ENCODE data around the gene EMC8. TPM values are rescaled to one million over a fixed set of nuclear protein-coding genes. Genes with fewer than 3 reads are reported as not detected.

EMC8 gene
- total RNA-seq, 1 donor from 2014 or later, result 8.9 TPM

Small RNA genes lying within 50 kb of the gene (small RNA-seq; reads per million reads assigned to genes)
- gene RNU1-103P, result not detected

Other genes starting within 250 kb of the EMC8 start
- gene GSE1, start 186.2 kb downstream of the EMC8 start, total RNA-seq, result 27.7 TPM
- 4.7 TPM for gene GINS2, start 110.6 kb downstream of the EMC8 start, total RNA-seq
- gene C16orf74, start 48.4 kb downstream of the EMC8 start, total RNA-seq, result 1.0 TPM
- 332 TPM for gene COX4I1, start 151 bp upstream of the EMC8 start, total RNA-seq
- gene IRF8, start 99.6 kb upstream of the EMC8 start, total RNA-seq, result 19.8 TPM